ENCODE measurements around the gene REPIN1. TPM values are rescaled to one million over a fixed set of nuclear protein-coding genes. Genes with fewer than 3 reads are reported as not detected.

The REPIN1 gene
- total RNA-seq, 4 donors from 2014 or later = 182 to 414 (median 247) TPM

- H3K27me3 ChIP-seq = no peaks in the 10 kb centered on the region
- peak; percentile 30 for DNase-seq
- peak overlapping the region in 3 of 4 donors; percentile 58 to 88 (median 68) for H3K4me3 ChIP-seq
- intact Hi-C loops (cut with DNase I; ENCODE audit: low total_unique reads) = no loop called here
- H3K36me3 ChIP-seq = no peaks in the 10 kb centered on the region
- WGBS, 2 donors (ENCODE audit: low coverage in 1 of 2) = 7 to 17% methylated on average over 2 of the region's 2 CpGs
- in situ Hi-C loops (cut with MboI; ENCODE audit: low pct_ligation_motif_present in 1 of 4, low pct_unique_long_range_greater_than_20kb in 1 of 4, low sequenced_read_pairs in 3 of 4) = loop anchor here in 3 of 4 donors (25.0 kb wide), 1 partner anchor 94 kb away; the partner anchor contains the start of genes ACTR3C (in 3 of the 3) and LRRC61 (in 3 of the 3)
- H3K9me3 ChIP-seq = no peaks in the 10 kb centered on the region
- TF ChIP-seq POLR2AphosphoS5 (IDR thresholded peaks at IDR 0.05) (no peak), CTCF (IDR thresholded peaks at IDR 0.05) (no peak)
- H3K27ac ChIP-seq = peak overlapping the region; percentile 95 to 99 (median 98)
- H3K4me1 ChIP-seq = peaks cover 8 to 45% (median 41%) of the 10 kb centered on the region in 4 donors
Measured at GRCh38 chr7:150406312-150406566, 37.6 kb downstream of the REPIN1 start.

- peaks cover 8 to 45% (median 41%) of the 10 kb centered on the region in 4 donors for H3K4me1 ChIP-seq
- no peaks in the 10 kb centered on the region for H3K36me3 ChIP-seq
- in situ Hi-C loops (cut with MboI; ENCODE audit: low pct_ligation_motif_present in 1 of 4, low pct_unique_long_range_greater_than_20kb in 1 of 4, low sequenced_read_pairs in 3 of 4) = loop anchor here in 3 of 4 donors (25.0 kb wide), 1 partner anchor 94 kb away; the partner anchor contains the start of genes ACTR3C (in 3 of the 3) and LRRC61 (in 3 of the 3)
- 13 to 19% methylated on average over 4 to 10 of the region's 10 CpGs for WGBS, 2 donors (ENCODE audit: low coverage in 1 of 2)
- H3K27ac ChIP-seq = peak overlapping the region; percentile 95 to 99 (median 98)
- intact Hi-C loops (cut with DNase I; ENCODE audit: low total_unique reads) = no loop called here
- no peaks in the 10 kb centered on the region for H3K9me3 ChIP-seq
- H3K4me3 ChIP-seq = peak overlapping the region in 3 of 4 donors; percentile 58 to 88 (median 68)
- no peak for TF ChIP-seq CTCF (IDR thresholded peaks at IDR 0.05)
- TF ChIP-seq POLR2AphosphoS5 (IDR thresholded peaks at IDR 0.05) = peak in 2 of 3 donors; percentile 25 to 41
- peak; percentile 47 for DNase-seq
- H3K27me3 ChIP-seq = no peaks in the 10 kb centered on the region
Measured at GRCh38 chr7:150406567-150407421, 38.2 kb downstream of the REPIN1 start.

GRCh38 chr7:150407588-150408392 lies 39.2 kb downstream of the REPIN1 start:
- 93 to 99% methylated on average over 15 to 78 of the region's 91 CpGs for WGBS, 2 donors (ENCODE audit: low coverage in 1 of 2)
- in situ Hi-C loops (cut with MboI; ENCODE audit: low pct_ligation_motif_present in 1 of 4, low pct_unique_long_range_greater_than_20kb in 1 of 4, low sequenced_read_pairs in 3 of 4) = loop anchor here in 3 of 4 donors (25.0 kb wide), 1 partner anchor 95 kb away; the partner anchor contains the start of genes ACTR3C (in 3 of the 3) and LRRC61 (in 3 of the 3)
- Histone ChIP-seq H3K27me3 (no peaks in the 10 kb centered on the region), H3K9me3 (no peaks in the 10 kb centered on the region), H3K4me1 (peaks cover 8 to 41% (median 36%) of the 10 kb centered on the region in 4 donors), H3K4me3 (no peak overlapping the region), H3K36me3 (no peaks in the 10 kb centered on the region), H3K27ac (peak overlapping the region; percentile 95 to 99 (median 98))
- TF ChIP-seq POLR2AphosphoS5 (IDR thresholded peaks at IDR 0.05) (no peak), POLR2A (IDR thresholded peaks at IDR 0.05) (no peak), CTCF (IDR thresholded peaks at IDR 0.05) (no peak), EP300 (IDR thresholded peaks at IDR 0.05; ENCODE audit: low read depth) (no peak)
- intact Hi-C loops (cut with DNase I; ENCODE audit: low total_unique reads) = no loop called here
- peak; percentile 11 for DNase-seq
